Measurements from ENCODE around the gene VMP1.
"Not testable (repeated sequence)": the region's sequence is repeated elsewhere in the genome, so short reads cannot be mapped to it uniquely, and the experiment has no call there.

The VMP1 gene

DNA sequence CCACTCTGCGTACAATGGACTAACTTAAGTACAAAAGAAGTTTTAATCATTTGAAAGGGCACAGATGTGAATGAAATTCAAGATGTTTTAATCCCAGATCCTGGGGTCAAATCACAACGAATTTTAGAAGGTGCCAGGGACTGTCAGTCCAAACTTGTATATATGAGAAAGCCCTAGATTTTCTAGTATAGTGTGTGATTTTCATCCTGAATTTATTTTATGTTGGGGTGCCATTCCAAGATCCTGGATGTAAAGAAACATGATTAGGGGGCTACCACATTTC is 121.0 kb downstream of the VMP1 start:
- POLR2A ChIA-PET: interaction anchor here (0.6 to 5.3 kb wide), 5 partner anchors 10 to 74 kb away, joined by 3 to 98 read pairs (median 5); no protein-coding TSS in a partner anchor
- no peak overlapping the region for H3K4me3 ChIP-seq (ENCODE audit: low read depth, low read length)
- TF ChIP-seq, protein P1, sequence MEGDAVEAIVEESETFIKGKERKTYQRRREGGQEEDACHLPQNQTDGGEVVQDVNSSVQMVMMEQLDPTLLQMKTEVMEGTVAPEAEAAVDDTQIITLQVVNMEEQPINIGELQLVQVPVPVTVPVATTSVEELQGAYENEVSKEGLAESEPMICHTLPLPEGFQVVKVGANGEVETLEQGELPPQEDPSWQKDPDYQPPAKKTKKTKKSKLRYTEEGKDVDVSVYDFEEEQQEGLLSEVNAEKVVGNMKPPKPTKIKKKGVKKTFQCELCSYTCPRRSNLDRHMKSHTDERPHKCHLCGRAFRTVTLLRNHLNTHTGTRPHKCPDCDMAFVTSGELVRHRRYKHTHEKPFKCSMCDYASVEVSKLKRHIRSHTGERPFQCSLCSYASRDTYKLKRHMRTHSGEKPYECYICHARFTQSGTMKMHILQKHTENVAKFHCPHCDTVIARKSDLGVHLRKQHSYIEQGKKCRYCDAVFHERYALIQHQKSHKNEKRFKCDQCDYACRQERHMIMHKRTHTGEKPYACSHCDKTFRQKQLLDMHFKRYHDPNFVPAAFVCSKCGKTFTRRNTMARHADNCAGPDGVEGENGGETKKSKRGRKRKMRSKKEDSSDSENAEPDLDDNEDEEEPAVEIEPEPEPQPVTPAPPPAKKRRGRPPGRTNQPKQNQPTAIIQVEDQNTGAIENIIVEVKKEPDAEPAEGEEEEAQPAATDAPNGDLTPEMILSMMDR (IDR thresholded peaks at IDR 0.05; ENCODE audit: insufficient read depth, low read length, missing control alignments): no peak
- DNase-seq (ENCODE audit: low read depth, low spot score): no peak
- CTCF ChIA-PET: interaction anchor here (0.9 to 2.3 kb wide), 3 partner anchors 9 to 76 kb away, joined by 3 to 8 read pairs (median 4); no protein-coding TSS in a partner anchor

DNA sequence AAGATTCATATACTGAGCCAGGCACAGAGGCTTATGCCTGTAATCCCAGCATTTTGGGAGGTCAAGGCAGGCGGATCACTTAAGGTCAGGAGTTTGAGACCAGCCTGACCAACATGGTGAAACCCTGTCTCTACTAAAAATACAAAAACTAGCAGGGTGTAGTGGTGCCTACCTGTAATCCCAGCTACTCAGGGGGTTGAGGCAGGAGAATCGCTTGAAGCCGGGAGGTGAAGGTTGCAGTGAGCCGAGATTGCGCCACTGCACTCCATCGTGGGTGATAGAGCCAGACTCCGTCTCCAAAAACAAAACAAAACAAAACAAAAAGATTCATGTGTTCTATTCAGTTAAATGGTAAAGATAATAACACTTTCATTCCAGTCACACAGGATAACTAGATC is 121.4 kb downstream of the VMP1 start:
- ChIA-PET POLR2A (interaction anchor here (0.6 to 5.3 kb wide), 7 partner anchors 11 to 74 kb away, joined by 3 to 98 read pairs (median 6); no protein-coding TSS in a partner anchor), CTCF (interaction anchor here (2.3 kb wide), 1 partner anchor 75 kb away, joined by 8 read pairs; no protein-coding TSS in a partner anchor)
- H3K4me3 ChIP-seq (ENCODE audit: low read depth, low read length); DNase-seq (ENCODE audit: low read depth, low spot score): not testable (repeated sequence)

DNA sequence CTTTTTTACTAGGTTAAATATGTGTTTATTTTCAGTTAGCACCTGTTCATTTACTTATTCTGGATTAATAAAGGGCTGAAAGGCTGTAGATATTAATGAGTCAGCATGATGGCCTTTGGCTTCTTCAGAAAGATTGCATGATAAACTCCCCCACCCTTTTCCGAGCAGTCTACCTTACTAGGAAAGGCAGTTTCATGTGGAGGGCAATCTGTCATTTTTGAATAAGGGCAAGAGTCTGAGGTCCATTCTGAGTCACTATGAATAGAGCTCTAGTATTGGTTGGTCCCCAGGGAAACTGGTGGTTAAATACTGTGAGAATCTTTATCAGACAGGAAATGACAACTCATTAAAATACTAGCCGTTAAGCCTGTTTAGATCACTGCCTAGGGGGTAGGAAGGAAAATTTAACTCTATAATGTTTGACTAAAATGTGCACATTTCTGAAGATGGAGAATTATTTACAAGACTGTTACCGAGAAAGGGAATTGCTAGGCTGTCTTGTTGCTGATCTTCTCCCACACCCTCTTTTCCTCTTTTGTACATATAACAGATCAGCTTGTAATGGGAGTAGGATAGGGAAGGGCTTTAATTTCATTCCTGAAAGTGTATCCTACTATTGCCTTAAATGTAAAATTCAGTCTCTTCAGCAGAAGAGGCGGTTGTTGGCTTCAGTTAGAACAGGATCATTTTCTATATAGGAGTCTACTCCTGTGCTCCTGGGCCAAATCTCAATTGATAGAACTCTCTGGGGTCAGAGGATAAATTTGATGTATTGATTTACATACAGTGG is 122.0 kb downstream of the VMP1 start:
- ChIA-PET CTCF (interaction anchor here (1.1 to 2.3 kb wide), 3 partner anchors 76 to 82 kb away, joined by 4 to 8 read pairs (median 4); no protein-coding TSS in a partner anchor), POLR2A (interaction anchor here (1.0 to 5.3 kb wide), 6 partner anchors 11 to 75 kb away, joined by 3 to 98 read pairs (median 8); no protein-coding TSS in a partner anchor)
- peak; percentile 98 for DNase-seq (ENCODE audit: low read depth, low spot score)
- TF ChIP-seq, protein P1 (IDR thresholded peaks at IDR 0.05; ENCODE audit: insufficient read depth, low read length, missing control alignments): no peak
- peak overlapping the region; percentile 37 for H3K4me3 ChIP-seq (ENCODE audit: low read depth, low read length)

DNA sequence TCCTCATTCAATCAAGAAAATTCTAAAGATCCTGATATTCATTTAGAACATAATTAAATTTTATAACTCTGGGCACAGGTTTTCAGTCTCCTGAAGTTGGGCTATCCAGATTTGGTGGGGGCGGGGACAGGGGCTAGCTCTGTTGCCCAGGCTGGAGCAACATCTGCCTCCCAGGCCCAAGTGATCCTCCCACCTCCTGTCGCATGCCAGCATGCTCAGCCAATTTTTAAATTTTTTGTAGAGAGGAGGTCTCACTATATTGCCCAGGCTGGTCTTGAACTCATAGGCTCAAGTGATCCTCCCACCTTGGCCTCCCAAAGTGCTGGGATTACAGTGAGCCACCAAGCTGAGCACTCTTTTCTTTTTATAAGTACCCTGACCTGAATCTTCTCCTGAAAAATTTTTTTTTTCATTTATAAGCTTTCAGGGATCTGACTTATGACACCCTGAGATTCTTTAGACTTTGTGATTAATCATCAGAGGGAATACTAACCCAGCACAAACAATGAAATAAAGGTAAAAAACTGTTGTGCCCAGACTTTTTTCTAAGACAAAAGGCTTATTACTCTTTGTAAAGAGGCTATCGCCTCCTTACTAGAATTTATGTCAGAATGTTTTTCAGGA is 122.7 kb downstream of the VMP1 start:
- TF ChIP-seq, protein P1 (IDR thresholded peaks at IDR 0.05; ENCODE audit: insufficient read depth, low read length, missing control alignments): no peak
- no peak overlapping the region; the same call in 1 of the 2 replicates for H3K4me3 ChIP-seq (ENCODE audit: low read depth, low read length)
- CTCF ChIA-PET: interaction anchor here (1.1 to 2.3 kb wide), 3 partner anchors 76 to 83 kb away, joined by 4 to 8 read pairs (median 4); no protein-coding TSS in a partner anchor
- POLR2A ChIA-PET: interaction anchor here (1.9 to 5.3 kb wide), 3 partner anchors 10 to 76 kb away, joined by 11 to 98 read pairs (median 17); no protein-coding TSS in a partner anchor
- DNase-seq (ENCODE audit: low read depth, low spot score): no peak

DNA sequence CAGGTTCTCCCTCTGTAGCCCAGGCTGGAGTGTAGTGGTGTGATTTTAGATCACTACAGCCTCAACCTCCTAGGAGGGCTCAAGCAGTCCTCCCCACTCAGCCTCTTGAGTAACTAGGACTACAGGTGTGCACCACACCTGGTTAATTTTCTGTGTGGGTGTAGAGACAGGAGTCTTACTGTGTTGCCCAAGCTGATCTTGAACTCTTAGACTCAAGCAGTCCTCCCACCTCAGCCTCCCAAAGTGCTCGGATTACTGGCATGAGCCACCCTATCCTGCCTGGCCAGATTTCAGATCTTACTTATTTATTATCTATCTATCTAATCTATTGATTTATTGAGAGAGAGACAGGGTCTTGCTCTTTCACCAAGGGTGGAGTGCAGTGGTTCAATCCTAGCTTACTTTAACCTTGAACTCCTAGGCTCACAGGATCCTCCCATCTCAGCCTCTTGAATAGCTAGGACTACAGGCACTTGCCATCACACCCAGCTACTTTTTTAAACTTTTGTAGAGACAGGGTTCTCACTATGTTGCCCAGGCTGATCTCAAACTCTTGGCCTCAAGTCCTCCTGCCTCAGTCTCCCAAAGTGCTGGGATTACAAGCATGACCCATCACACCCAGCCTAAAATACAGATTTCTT is 123.5 kb downstream of the VMP1 start:
- H3K4me3 ChIP-seq (ENCODE audit: low read depth, low read length): no peak overlapping the region
- no peak for DNase-seq (ENCODE audit: low read depth, low spot score)
- ChIA-PET POLR2A (interaction anchor here (1.0 to 5.3 kb wide), 3 partner anchors 9 to 77 kb away, joined by 3 to 98 read pairs (median 17); no protein-coding TSS in a partner anchor), CTCF (interaction anchor here (1.0 to 5.7 kb wide), 3 partner anchors 26 to 84 kb away, joined by 3 to 48 read pairs (median 3); no protein-coding TSS in a partner anchor)
- TF ChIP-seq, protein P1 (IDR thresholded peaks at IDR 0.05; ENCODE audit: insufficient read depth, low read length, missing control alignments): no peak

DNA sequence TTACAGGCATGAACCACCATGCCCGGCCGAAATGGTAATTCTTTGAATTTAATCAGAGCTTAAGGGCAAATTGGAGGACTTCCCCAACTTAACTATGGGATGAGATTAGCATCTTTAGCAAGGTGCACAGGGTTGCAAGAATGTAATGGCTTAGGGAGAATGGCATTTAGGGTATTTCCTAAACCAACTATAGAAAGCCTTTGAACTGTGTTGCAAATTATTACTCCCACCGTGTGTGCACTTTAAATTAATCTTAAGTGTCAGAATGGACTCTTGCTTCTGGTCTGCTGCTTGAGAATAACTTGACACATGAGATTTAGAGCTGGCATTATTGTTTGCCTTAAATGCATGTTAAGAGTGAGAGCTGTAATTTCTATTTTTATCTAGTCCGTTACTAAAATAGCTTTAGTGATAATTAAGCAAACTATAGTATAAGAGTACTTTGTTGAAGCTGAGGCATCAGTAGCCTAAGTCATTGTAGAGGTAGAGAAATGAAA is 125.5 kb downstream of the VMP1 start:
- no peak for DNase-seq (ENCODE audit: low read depth, low spot score)
- TF ChIP-seq, protein P1 (IDR thresholded peaks at IDR 0.05; ENCODE audit: insufficient read depth, low read length, missing control alignments): no peak
- ChIA-PET POLR2A (interaction anchor here (0.8 to 1.0 kb wide), 2 partner anchors 11 to 70 kb away, joined by 3 to 4 read pairs; no protein-coding TSS in a partner anchor), CTCF (interaction anchor here (1.5 to 5.7 kb wide), 2 partner anchors 14 to 80 kb away, joined by 4 to 48 read pairs; no protein-coding TSS in a partner anchor)
- no peak overlapping the region for H3K4me3 ChIP-seq (ENCODE audit: low read depth, low read length)

Measured in AG04449 (cell line).